Skeletal muscle satellite cell (primary cell): ENCODE measurements around the gene MAML3.

Experiments
- H3K27me3 ChIP-seq: 2 replicates; pipeline ENCODE4 v1.7.0; 2013; ENCODE audit warnings: low read length; ENCODE audit not compliant: control insufficient read depth, insufficient read depth
- H3K36me3 ChIP-seq: 2 replicates; pipeline ENCODE4 v1.7.0; 2013; ENCODE audit warnings: mild to moderate bottlenecking, control low read depth, low read length; ENCODE audit not compliant: insufficient read depth
- H3K4me1 ChIP-seq: 2 replicates; pipeline ENCODE4 v1.7.0; 2013; ENCODE audit warnings: low read length; ENCODE audit not compliant: control insufficient read depth, insufficient read depth
- H3K4me2 ChIP-seq: 2 replicates; pipeline ENCODE4 v1.7.0; 2013; ENCODE audit warnings: mild to moderate bottlenecking, low read length
- H3K4me3 ChIP-seq: 2 replicates; pipeline ENCODE4 v1.7.0; 2013; ENCODE audit warnings: low read length
- H3K9ac ChIP-seq: 2 replicates; pipeline ENCODE4 v1.7.0; 2013; ENCODE audit warnings: mild to moderate bottlenecking, low read depth, low read length, moderate library complexity
- H3K9me3 ChIP-seq: replicated peaks from 2 replicates; pipeline ENCODE4 v1.7.0; 2013; ENCODE audit warnings: mild to moderate bottlenecking, control low read depth, low read length

Gene MAML3

GRCh38 chr4:139728146-139728545 lies 425.8 kb downstream of the MAML3 start:
- Histone ChIP-seq H3K9ac (no peak overlapping the region), H3K4me1 (no peaks in the 10 kb centered on the region), H3K27me3 (no peaks in the 10 kb centered on the region), H3K4me3 (no peak overlapping the region), H3K36me3 (no peaks in the 10 kb centered on the region), H3K9me3 (no peaks in the 10 kb centered on the region), H3K4me2 (no peak overlapping the region)

DNA sequence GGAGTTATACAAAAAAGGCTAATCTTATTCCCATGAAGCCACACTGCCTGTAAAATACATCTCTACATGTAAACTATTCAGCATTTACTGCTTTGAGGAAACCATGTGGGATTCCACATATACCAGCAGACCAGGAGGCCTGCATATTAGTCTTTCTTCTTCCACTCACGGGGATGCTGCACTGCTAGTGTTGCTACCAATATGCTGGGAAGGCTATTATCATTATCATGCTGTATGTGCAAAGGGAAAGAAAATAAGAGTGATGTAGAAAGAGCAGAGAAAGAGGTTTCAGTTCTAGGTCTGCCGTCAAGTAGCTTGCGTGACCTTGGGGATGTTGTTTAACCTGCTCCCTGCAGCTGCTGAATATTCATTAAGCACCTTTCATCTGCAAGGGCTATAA lies 427.4 kb downstream of the MAML3 start:
- H3K4me1 ChIP-seq: no peaks in the 10 kb centered on the region
- no peak overlapping the region for H3K9ac ChIP-seq
- no peaks in the 10 kb centered on the region for H3K36me3 ChIP-seq
- H3K27me3 ChIP-seq: no peaks in the 10 kb centered on the region
- H3K4me3 ChIP-seq: no peak overlapping the region
- H3K4me2 ChIP-seq: no peak overlapping the region
- no peaks in the 10 kb centered on the region for H3K9me3 ChIP-seq

DNA sequence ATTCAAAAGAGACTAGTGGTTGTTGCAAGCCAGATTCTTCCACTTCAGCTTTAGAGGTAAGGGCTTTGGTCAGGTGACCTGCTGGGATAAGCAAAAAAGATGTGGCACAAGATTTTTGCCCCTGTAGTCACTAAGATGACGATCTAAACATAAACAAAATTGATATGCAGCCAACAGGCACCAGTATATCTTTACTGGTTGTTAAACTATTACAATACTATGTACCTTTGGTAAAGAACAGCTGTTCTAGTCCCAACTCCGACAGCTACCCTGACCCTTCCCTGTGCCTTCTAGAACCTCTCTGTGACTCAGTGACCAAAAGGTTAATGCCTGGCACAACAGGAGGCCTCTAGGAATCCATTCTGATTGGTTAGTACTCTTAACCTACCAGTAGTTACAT lies 428.7 kb downstream of the MAML3 start:
- Histone ChIP-seq H3K36me3 (no peaks in the 10 kb centered on the region), H3K4me2 (no peak overlapping the region), H3K9ac (no peak overlapping the region), H3K9me3 (no peaks in the 10 kb centered on the region), H3K27me3 (no peaks in the 10 kb centered on the region), H3K4me1 (no peaks in the 10 kb centered on the region), H3K4me3 (no peak overlapping the region)

- no peak overlapping the region for H3K4me2 ChIP-seq
- H3K36me3 ChIP-seq: no peaks in the 10 kb centered on the region
- H3K4me1 ChIP-seq: no peaks in the 10 kb centered on the region
- no peak overlapping the region for H3K9ac ChIP-seq
- no peaks in the 10 kb centered on the region for H3K9me3 ChIP-seq
- no peaks in the 10 kb centered on the region for H3K27me3 ChIP-seq
- no peak overlapping the region for H3K4me3 ChIP-seq
These were observed 432.2 kb downstream of the MAML3 start for GRCh38 chr4:139721789-139722188.

GRCh38 chr4:139720806-139721205 lies 433.2 kb downstream of the MAML3 start:
- no peaks in the 10 kb centered on the region for H3K4me1 ChIP-seq
- no peaks in the 10 kb centered on the region for H3K36me3 ChIP-seq
- no peaks in the 10 kb centered on the region for H3K27me3 ChIP-seq
- no peaks in the 10 kb centered on the region for H3K9me3 ChIP-seq
- H3K4me2 ChIP-seq: no peak overlapping the region
- no peak overlapping the region for H3K4me3 ChIP-seq
- no peak overlapping the region for H3K9ac ChIP-seq

GRCh38 chr4:139719381-139720101 lies 434.4 kb downstream of the MAML3 start:
- Histone ChIP-seq H3K36me3 (no peaks in the 10 kb centered on the region), H3K4me1 (no peaks in the 10 kb centered on the region), H3K9ac (no peak overlapping the region), H3K4me2 (no peak overlapping the region), H3K27me3 (no peaks in the 10 kb centered on the region), H3K4me3 (no peak overlapping the region), H3K9me3 (no peaks in the 10 kb centered on the region)

DNA sequence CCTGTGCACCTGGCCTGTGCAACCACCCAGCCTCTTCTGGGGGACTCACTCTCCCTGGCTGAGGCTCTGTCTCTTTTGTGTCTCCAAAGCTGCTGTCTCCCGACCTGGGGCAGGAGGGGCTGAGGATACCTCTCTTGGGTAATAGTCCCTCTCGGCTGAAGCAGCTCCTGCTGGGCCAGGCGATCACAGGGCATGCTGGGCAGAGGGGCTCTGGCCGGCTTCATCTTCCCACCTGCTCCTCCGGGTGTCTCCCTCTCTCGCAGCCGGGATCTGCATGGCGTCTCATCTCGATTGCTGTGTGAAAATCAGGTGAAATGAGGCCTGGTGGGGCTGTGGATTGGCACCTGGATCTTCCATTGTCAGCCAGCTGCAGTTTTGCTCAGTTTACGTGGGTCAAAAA lies 435.2 kb downstream of the MAML3 start:
- Histone ChIP-seq H3K4me3 (no peak overlapping the region), H3K36me3 (no peaks in the 10 kb centered on the region), H3K9ac (no peak overlapping the region), H3K4me2 (no peak overlapping the region), H3K4me1 (no peaks in the 10 kb centered on the region), H3K27me3 (no peaks in the 10 kb centered on the region), H3K9me3 (no peaks in the 10 kb centered on the region)

DNA sequence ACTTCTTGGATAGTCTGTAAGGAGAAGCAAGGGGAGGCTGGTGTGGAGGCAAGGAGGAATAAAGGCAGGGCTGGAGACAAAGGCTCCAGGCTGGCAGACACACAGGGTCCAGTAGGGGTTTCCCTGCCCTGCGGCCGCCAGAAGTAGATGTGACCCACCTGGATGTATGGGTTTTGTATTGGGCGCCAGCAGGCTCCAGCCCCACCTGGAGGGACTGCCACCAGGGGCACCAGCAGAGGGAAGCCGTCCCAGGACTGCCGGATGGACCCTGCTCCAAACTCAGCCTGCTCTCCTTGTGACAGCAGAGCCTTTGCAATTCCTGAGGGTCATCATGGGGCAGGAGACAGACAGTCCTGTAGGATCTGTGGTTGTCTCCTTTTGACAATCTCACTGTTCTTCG lies 435.6 kb downstream of the MAML3 start:
- no peak overlapping the region for H3K4me2 ChIP-seq
- H3K36me3 ChIP-seq: no peaks in the 10 kb centered on the region
- no peaks in the 10 kb centered on the region for H3K9me3 ChIP-seq
- H3K9ac ChIP-seq: no peak overlapping the region
- no peaks in the 10 kb centered on the region for H3K27me3 ChIP-seq
- no peaks in the 10 kb centered on the region for H3K4me1 ChIP-seq
- no peak overlapping the region for H3K4me3 ChIP-seq

DNA sequence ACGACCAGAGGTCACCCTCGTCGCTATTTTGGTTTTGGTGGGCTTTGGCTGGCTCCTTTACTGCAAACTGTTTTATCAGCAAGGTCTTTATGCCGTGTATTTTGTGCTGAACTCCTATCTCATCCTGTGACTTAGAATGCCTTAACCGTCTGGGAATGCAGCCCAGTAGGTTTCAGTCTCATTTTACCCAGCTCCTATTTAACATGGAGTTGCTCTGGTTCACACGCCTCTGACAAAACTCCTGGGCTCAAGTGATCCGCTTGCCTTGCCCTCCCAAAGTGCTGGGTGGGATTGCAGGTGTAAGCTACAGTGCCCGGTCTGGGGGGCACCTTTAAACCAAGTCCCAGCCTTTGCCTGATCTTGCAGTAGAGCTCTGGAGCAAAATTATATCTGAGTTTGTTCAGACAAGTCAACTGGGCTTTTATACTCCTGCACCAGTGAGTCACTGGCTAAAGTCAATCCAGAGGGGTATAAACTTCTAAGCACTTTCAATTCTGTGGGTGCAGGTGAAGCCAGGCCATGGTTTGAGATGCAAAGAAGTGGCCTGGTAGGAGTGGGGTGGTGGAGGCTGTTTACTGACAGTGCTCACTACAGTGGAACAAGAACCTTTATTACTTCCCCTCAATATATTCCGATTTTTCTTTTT lies 438.1 kb downstream of the MAML3 start:
- Histone ChIP-seq H3K4me1 (no peaks in the 10 kb centered on the region), H3K9ac (no peak overlapping the region), H3K4me2 (no peak overlapping the region), H3K9me3 (no peaks in the 10 kb centered on the region), H3K4me3 (no peak overlapping the region), H3K36me3 (no peaks in the 10 kb centered on the region), H3K27me3 (no peaks in the 10 kb centered on the region)

- H3K9me3 ChIP-seq: no peaks in the 10 kb centered on the region
- H3K4me3 ChIP-seq: no peak overlapping the region
- H3K9ac ChIP-seq: no peak overlapping the region
- no peaks in the 10 kb centered on the region for H3K4me1 ChIP-seq
- no peaks in the 10 kb centered on the region for H3K27me3 ChIP-seq
- H3K36me3 ChIP-seq: no peaks in the 10 kb centered on the region
- no peak overlapping the region for H3K4me2 ChIP-seq
These were observed 441.1 kb downstream of the MAML3 start for GRCh38 chr4:139712882-139713281.

DNA sequence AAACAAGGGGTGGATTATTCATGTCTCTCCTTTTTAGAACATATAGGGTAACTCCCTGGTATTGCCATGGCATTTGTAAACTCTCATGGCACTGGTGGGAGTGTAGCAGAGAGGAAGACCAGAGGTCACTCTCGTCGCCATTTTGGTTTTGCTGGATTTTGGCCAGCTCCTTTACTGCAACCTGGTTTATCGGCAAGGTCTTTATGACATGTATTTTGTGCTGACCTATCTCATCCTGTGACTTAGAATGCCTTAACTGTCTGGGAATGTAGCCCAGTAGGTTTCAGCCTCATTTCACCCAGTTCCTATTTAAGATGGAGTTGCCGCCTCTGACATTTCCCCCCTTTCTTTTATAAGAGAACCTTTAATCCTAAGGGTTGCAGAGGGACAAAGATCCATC lies 442.5 kb downstream of the MAML3 start:
- no peaks in the 10 kb centered on the region for H3K36me3 ChIP-seq
- no peak overlapping the region for H3K4me2 ChIP-seq
- H3K9ac ChIP-seq: no peak overlapping the region
- no peaks in the 10 kb centered on the region for H3K9me3 ChIP-seq
- no peaks in the 10 kb centered on the region for H3K4me1 ChIP-seq
- H3K4me3 ChIP-seq: no peak overlapping the region
- no peaks in the 10 kb centered on the region for H3K27me3 ChIP-seq

DNA sequence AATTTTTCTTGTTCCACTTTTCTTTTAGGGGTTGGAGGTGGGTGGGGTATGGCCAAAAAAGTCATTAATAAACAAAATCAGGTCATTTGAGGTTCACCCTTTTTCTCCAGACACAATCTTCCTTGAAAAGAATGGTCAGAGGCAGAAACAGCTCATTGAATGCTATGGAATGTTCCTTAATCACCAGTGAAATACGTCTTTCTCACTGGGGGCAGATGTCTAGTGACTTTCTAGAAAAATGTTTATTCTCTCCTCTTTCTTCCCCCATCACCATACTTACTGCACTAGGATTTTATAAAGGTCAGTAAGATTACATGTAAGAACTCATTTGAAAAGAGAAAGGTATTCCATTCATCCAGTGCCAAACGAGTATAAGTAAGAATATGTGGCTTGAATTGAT lies 443.9 kb downstream of the MAML3 start:
- Histone ChIP-seq H3K27me3 (no peaks in the 10 kb centered on the region), H3K4me1 (no peaks in the 10 kb centered on the region), H3K9me3 (no peaks in the 10 kb centered on the region), H3K36me3 (no peaks in the 10 kb centered on the region), H3K9ac (no peak overlapping the region), H3K4me2 (no peak overlapping the region), H3K4me3 (no peak overlapping the region)
